ENCODE results near the gene HS1BP3.

HS1BP3 gene

GRCh38 chr2:20596193-20596972, 54.5 kb downstream of the HS1BP3 start:
- DNase-seq = no peak

GRCh38 chr2:20595439-20596192, 55.3 kb downstream of the HS1BP3 start:
- DNase-seq = no peak

GRCh38 chr2:20594957-20595356, 55.9 kb downstream of the HS1BP3 start:
- no peak for DNase-seq

- DNase-seq = no peak
Measured at GRCh38 chr2:20594048-20594750, 56.7 kb downstream of the HS1BP3 start.

- DNase-seq = no peak
Measured at GRCh38 chr2:20593072-20594034, 57.5 kb downstream of the HS1BP3 start.

GRCh38 chr2:20592106-20593071, 58.5 kb downstream of the HS1BP3 start:
- no peak for DNase-seq

GRCh38 chr2:20590704-20591515, 60.0 kb downstream of the HS1BP3 start:
- no peak for DNase-seq

GRCh38 chr2:20589975-20590703, 60.8 kb downstream of the HS1BP3 start:
- peak; percentile 43 for DNase-seq

GRCh38 chr2:20588918-20589871, 61.7 kb downstream of the HS1BP3 start:
- peak; percentile 35 for DNase-seq

GRCh38 chr2:20585710-20586594, 64.9 kb downstream of the HS1BP3 start:
- DNase-seq = no peak

- no peak for DNase-seq
Measured at GRCh38 chr2:20585359-20585709, 65.6 kb downstream of the HS1BP3 start.

GRCh38 chr2:20584399-20585358, 66.2 kb downstream of the HS1BP3 start:
- DNase-seq = no peak

- DNase-seq = no peak
Measured at GRCh38 chr2:20584045-20584398, 66.9 kb downstream of the HS1BP3 start.

- no peak for DNase-seq
Measured at GRCh38 chr2:20583425-20583881, 67.4 kb downstream of the HS1BP3 start.

- no peak for DNase-seq
Measured at GRCh38 chr2:20582600-20583221, 68.2 kb downstream of the HS1BP3 start.

Data from activated CD8-positive, alpha-beta memory T cell treated with anti-CD3 and anti-CD28 coated beads, Interleukin-2, amount 50 U/mL, for 48 hours (primary cell).